ENCODE measurements around the gene TMPRSS2.

DNA sequence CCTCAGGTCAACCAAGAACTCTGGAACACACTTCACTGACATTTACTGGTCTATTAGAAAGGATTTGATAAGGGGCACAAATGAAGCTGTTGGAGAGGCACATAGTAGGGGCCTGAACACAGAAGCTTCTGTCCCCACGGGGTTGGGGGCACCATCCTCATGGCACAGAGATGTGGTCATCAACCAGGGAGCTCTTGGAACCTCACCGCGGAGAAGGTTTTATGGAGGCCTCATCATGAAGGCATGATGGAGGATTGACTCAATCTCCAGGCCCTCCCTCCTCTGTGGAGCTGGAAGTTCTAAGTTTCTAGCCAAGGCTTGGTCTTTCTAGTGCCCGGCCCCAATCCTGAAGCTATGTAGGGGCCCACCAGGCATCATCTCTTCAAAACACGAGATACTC is 58.3 kb downstream of the TMPRSS2 start:
- TF ChIP-seq CTCF (IDR thresholded peaks at IDR 0.05; ENCODE audit: borderline replicate concordance, extremely low read depth, low read length, poor library complexity, severe bottlenecking) (no peak), EZH2 (IDR thresholded peaks at IDR 0.05; ENCODE audit: borderline replicate concordance, low read depth, low read length, severe bottlenecking) (no peak)

All from DND-41 (cell line).